DMS79 (cell line): Measurements from ENCODE around the gene DYNLT1.

Experiments used
- DNase-seq: peaks from one replicate; lab custom pipeline; 2025; lab: John Stamatoyannopoulos, UW

Gene DYNLT1

DNA sequence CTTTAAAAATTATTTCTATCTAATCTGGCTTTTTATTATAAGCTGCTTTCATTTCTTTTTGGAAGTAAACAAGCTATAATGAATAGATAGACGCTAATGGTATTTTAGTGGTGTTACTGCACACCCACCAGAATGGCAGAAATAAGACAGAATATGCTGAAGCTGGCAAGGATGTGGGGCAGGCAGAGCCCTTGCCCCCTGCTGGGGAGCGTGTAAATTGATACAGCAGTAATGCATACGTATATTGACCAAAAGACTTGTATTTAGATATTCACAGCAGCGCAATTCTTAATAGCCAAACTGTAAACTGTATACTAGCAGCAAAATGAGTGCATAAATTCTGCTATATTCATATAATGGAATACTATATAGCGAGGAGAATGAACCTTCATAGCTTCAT lies 49.3 kb downstream of the DYNLT1 start:
- DNase-seq, result no peak

DNA sequence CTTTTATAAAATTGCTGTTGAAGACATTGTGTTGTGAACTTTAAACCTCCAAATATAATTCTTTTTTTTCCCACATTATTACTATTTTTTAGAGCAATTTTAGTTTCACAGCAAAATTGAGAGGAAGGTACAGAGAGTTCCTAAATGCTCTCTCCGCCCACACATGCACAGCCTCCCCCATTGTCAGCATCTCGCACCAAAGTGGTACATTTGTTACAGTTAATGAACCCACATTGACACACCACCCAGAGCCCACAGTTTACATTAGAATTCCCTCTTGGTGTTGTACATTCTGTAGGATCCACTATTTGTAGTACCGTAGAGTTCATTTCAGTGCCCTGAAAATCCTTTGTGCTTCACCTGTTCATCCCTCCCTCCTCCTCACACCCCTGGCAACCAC lies 50.9 kb downstream of the DYNLT1 start:
- no peak for DNase-seq

DNA sequence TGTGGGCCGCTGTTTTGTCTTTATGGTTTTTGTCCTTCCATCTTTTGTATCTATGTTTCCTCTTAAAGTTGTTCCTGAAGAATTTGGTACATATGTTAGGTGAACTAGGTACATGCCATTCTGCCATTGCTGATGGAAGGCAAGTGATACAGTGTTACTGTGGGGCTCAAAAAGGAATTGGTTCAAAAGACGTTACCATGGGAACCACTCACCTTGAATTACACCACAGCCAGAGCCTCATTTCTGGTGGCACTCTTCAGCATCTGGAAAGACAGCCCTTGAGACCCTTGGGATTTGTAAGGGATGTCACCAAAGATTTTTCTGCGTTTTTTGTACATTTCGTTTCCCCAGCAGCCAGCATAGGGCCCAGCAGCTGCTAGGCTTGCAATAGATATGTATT lies 52.7 kb downstream of the DYNLT1 start:
- DNase-seq, result no peak

DNA sequence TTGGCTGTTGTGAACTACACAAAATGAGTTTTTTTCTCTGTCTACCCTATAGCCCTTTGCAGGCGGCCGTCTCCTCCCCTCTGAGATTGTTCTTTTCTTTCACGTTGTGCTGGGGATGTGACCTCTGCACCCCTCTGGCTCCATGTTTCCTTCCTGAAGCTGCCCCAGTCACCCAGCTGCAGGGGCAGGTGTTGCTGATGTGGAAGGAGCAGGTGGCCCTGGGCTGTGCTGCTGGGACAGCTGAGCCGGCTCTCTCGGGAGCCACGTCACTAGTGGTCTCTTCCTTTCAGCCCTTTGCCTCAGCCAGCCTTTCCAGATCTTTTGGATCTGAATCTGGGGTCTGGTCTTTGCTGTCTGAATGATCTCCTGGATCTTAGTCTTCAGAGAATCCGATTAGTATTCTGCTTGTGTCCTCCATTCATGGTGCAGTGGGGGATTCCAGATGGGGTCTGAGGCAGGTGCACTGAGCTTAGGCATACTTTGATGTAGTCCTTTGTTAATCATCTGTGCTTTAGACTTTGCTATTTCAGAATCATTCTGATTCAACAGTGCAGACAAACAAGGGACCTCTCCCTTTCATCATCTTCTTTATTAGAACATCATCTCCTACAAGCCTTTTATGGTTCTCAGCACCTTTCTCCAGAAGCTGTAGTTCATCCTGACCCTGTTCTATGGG lies 53.3 kb downstream of the DYNLT1 start:
- DNase-seq, result no peak

DNA sequence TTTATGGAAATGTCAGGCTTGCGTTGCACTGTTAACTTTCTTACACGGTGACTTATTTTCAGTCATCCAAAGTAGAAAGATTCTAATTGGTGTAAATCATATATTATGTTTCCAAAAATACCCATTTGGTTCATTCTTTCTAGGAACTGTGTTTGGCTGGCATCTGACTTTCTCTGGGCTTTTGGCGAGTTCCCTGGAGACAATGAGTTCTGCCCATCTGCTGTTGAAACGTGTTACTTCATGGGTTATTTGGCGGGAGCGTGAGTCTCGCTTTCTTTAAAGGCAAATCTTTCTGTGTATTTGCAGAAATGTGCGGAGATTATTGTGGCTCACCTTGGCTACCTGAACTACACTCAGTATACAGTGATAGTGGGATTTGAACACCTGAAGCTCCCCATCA lies 55.2 kb downstream of the DYNLT1 start:
- DNase-seq, result no peak

DNA sequence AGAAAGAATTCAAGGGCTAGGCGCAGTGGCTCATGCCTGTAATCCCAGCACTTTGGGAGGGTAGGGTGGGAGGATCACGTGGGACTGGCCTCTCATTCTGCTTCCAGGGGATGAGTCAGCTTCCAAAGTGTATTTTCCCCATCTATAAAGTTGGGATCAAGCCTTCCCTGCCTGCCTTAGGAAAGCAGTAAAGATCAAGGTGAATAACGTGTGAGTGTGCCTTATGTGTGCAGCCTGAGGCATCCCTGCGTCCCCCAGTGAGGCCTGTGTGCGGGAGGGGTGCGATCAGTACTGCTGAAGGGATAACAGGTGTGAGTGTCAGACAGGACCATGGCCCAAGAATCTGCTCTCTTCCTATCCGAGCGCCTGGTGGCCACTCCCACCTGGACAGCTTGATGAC lies 57.9 kb downstream of the DYNLT1 start:
- DNase-seq, result no peak
